Body of pancreas (tissue), 4 donors: ENCODE measurements around the gene DMAP1.

Experiments used
- POLR2A ChIP-seq, 3 donors: fragments of 450-650 bp; IDR thresholded peaks; one replicate each; pipeline ENCODE4 v1.6.1; 2016; ENCODE audit warnings: antibody characterized with exemption in 3 of 3, mild to moderate bottlenecking in 2 of 3
- TF ChIP-seq, protein P1 (sequence below), 7 experiments: fragments of 450-650 bp in 4 of 7; fragments of 200-600 bp in 3 of 7; sonication (generic) in 3 of 7; IDR thresholded peaks; one replicate each; pipeline ENCODE4 v1.5.1; 2016 to 2019; ENCODE audit warnings: antibody characterized with exemption in 7 of 7

DNA sequence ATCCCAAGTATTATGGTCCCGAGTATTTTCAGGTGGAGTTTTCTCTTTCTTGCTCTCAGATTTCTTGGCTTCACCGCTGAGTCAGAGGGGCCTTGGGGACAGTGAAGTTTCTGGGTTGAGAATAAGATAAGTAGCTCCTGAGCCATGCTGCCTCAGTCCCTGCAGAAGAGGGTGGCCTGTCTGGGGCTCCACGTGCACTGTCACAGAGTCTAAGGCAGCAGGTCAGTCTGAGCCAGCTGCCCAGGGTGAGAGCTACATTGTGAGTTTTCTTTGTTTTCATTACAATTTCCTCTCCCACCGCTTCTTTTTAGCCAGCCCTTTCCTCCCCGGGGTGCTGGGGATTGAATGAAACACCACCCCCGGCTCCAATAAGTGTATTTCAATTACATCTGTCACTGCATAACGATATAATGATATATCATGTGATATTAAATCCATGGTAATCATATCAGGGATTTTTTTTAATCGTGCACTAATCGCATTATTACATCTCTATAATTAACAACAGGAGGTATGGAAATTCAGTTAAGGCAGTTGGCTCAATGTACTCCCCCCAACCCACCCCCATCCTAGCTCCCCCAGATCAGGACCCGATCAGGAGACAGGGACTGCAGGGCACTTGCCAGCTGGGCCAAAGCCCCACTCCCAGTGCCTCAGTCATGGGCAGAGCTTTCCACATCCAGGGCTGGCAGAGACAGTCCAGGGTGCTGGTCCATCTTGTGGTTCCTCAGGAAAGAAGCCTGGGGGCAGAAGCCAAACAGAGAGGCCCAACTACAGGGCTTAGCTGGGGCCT, 43.7 kb downstream of the DMAP1 start:
- no peak for TF ChIP-seq POLR2A (IDR thresholded peaks at IDR 0.05)
- TF ChIP-seq, protein P1, sequence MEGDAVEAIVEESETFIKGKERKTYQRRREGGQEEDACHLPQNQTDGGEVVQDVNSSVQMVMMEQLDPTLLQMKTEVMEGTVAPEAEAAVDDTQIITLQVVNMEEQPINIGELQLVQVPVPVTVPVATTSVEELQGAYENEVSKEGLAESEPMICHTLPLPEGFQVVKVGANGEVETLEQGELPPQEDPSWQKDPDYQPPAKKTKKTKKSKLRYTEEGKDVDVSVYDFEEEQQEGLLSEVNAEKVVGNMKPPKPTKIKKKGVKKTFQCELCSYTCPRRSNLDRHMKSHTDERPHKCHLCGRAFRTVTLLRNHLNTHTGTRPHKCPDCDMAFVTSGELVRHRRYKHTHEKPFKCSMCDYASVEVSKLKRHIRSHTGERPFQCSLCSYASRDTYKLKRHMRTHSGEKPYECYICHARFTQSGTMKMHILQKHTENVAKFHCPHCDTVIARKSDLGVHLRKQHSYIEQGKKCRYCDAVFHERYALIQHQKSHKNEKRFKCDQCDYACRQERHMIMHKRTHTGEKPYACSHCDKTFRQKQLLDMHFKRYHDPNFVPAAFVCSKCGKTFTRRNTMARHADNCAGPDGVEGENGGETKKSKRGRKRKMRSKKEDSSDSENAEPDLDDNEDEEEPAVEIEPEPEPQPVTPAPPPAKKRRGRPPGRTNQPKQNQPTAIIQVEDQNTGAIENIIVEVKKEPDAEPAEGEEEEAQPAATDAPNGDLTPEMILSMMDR (IDR thresholded peaks at IDR 0.05) = no peak
